RWPE2 (cell line): ENCODE data around the gene DNAJB5.
"Not testable (repeated sequence)": the region's sequence is repeated elsewhere in the genome, so short reads cannot be mapped to it uniquely, and the experiment has no call there.

Experiments used
- ATAC-seq: fragments of 200-7000 bp; cut with Tn5 transposase; 3 replicates; pipeline ENCODE4 v1.9.1; 2021; ENCODE audit warnings: low read depth
- DNase-seq: peaks from one replicate; pipeline ENCODE4 v3.0.0-alpha.2; 2020; ENCODE audit warnings: low spot score
- H3K27ac ChIP-seq: fragments of 450-650 bp; 2 replicates; pipeline ENCODE4 v1.5.1; 2017; ENCODE audit warnings: mild to moderate bottlenecking; ENCODE audit not compliant: poor library complexity, severe bottlenecking
- H3K27me3 ChIP-seq: fragments of 250-450 bp; sonication (Bioruptor Pico); 2 replicates; pipeline ENCODE4 v1.5.1; 2021; ENCODE audit warnings: mild to moderate bottlenecking, moderate library complexity; ENCODE audit not compliant: insufficient read depth, poor library complexity, severe bottlenecking
- H3K36me3 ChIP-seq: fragments of 250-450 bp; sonication (Bioruptor Pico); 2 replicates; pipeline ENCODE4 v1.5.1; 2020; ENCODE audit warnings: low read depth, mild to moderate bottlenecking, moderate library complexity
- H3K4me1 ChIP-seq: fragments of 250-450 bp; sonication (Bioruptor Pico); 2 replicates; pipeline ENCODE4 v1.5.1; 2021; ENCODE audit warnings: mild to moderate bottlenecking, moderate library complexity; ENCODE audit not compliant: insufficient read depth, poor library complexity, severe bottlenecking
- H3K4me3 ChIP-seq: fragments of 250-450 bp; sonication (Bioruptor Pico); 2 replicates; pipeline ENCODE4 v1.5.1; 2021; ENCODE audit warnings: mild to moderate bottlenecking, moderate library complexity; ENCODE audit not compliant: severe bottlenecking
- H3K9me3 ChIP-seq: fragments of 250-450 bp; sonication (Bioruptor Pico); 2 replicates; pipeline ENCODE4 v1.5.1; 2021; ENCODE audit warnings: mild to moderate bottlenecking, moderate library complexity; ENCODE audit not compliant: severe bottlenecking
- TF ChIP-seq, protein P1 (sequence below): fragments of 450-650 bp; IDR thresholded peaks from one replicate; pipeline ENCODE4 v1.5.1; 2017; ENCODE audit warnings: mild to moderate bottlenecking, moderate library complexity; ENCODE audit not compliant: poor library complexity, severe bottlenecking

Gene DNAJB5

GRCh38 chr9:34999576-34999975 lies 10.0 kb downstream of the DNAJB5 start:
- H3K27ac ChIP-seq, result peak overlapping the region; percentile 86
- peaks cover 13% of the 10 kb centered on the region for H3K36me3 ChIP-seq
- TF ChIP-seq, protein P1, sequence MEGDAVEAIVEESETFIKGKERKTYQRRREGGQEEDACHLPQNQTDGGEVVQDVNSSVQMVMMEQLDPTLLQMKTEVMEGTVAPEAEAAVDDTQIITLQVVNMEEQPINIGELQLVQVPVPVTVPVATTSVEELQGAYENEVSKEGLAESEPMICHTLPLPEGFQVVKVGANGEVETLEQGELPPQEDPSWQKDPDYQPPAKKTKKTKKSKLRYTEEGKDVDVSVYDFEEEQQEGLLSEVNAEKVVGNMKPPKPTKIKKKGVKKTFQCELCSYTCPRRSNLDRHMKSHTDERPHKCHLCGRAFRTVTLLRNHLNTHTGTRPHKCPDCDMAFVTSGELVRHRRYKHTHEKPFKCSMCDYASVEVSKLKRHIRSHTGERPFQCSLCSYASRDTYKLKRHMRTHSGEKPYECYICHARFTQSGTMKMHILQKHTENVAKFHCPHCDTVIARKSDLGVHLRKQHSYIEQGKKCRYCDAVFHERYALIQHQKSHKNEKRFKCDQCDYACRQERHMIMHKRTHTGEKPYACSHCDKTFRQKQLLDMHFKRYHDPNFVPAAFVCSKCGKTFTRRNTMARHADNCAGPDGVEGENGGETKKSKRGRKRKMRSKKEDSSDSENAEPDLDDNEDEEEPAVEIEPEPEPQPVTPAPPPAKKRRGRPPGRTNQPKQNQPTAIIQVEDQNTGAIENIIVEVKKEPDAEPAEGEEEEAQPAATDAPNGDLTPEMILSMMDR, result no peak
- no peak overlapping the region for H3K4me3 ChIP-seq
- peaks cover 34% of the 10 kb centered on the region for H3K4me1 ChIP-seq
- H3K27me3 ChIP-seq, result no peaks in the 10 kb centered on the region
- H3K9me3 ChIP-seq, result no peaks in the 10 kb centered on the region
- DNase-seq, result peak; percentile 6
- no peak for ATAC-seq

- Histone ChIP-seq H3K36me3 (peaks cover 12% of the 10 kb centered on the region), H3K9me3 (no peaks in the 10 kb centered on the region), H3K27me3 (no peaks in the 10 kb centered on the region), H3K4me1 (peaks cover 25% of the 10 kb centered on the region), H3K27ac (peak overlapping the region; percentile 86), H3K4me3 (no peak overlapping the region)
- no peak for DNase-seq
- peak; percentile 82 for ATAC-seq
- TF ChIP-seq, protein P1, result no peak
Observed at GRCh38 chr9:35000535-35001284, 11.2 kb downstream of the DNAJB5 start.

DNA sequence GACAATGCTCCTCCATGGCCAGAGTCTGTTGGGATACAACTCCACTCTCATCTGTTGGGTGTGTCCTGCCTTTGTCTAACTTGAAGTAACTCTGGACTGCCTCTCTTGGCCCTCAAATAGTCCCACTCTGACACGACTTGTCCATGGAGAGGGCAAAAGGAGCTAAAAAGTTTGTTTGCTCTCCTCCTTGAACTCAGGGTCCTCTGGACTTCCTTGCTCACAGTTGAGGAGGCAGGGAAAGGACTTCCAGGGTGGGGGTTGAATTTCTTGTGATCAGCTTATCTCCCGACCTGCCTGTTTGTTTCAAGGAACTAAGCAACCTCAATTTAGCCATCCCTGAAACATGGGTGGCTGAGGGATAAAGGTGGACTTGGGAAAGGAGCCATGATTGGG lies 11.7 kb downstream of the DNAJB5 start:
- H3K27me3 ChIP-seq, result no peaks in the 10 kb centered on the region
- peaks cover 6% of the 10 kb centered on the region for H3K36me3 ChIP-seq
- no peak for DNase-seq
- peak; percentile 16; the same call in 2 of the 3 replicates for ATAC-seq
- peaks cover 21% of the 10 kb centered on the region for H3K4me1 ChIP-seq
- H3K9me3 ChIP-seq, result no peaks in the 10 kb centered on the region
- no peak overlapping the region for H3K4me3 ChIP-seq
- TF ChIP-seq, protein P1, result no peak
- H3K27ac ChIP-seq, result peak overlapping the region; percentile 86

GRCh38 chr9:35001803-35002502 lies 12.4 kb downstream of the DNAJB5 start:
- H3K4me1 ChIP-seq, result peaks cover 21% of the 10 kb centered on the region
- H3K9me3 ChIP-seq, result no peaks in the 10 kb centered on the region
- ATAC-seq (peak; percentile 76), DNase-seq (no peak)
- TF ChIP-seq, protein P1, result no peak
- no peak overlapping the region for H3K4me3 ChIP-seq
- H3K36me3 ChIP-seq, result peaks cover 1% of the 10 kb centered on the region; the same call in 1 of the 2 replicates
- H3K27ac ChIP-seq, result peak overlapping the region; percentile 86
- no peaks in the 10 kb centered on the region for H3K27me3 ChIP-seq

DNA sequence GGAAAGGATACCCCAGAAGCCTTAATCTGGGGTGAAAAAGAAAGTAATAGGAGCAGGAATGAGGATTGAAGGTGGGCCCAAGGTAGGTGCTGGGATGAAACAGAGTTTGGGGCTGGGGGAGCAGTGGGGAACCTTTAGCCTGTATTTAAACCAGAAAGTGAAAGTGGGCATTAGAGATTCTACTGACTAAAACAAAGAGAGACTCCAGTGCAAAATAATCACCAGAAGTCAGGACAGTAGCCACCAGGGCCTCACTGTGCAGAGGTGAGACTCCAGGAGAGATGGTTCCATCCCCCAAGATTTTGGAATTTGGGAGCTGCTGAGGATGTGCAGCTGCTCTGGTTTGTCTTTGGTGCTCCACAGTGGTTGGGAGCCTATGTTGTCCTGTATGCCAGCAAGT lies 13.1 kb downstream of the DNAJB5 start:
- no peaks in the 10 kb centered on the region for H3K36me3 ChIP-seq
- DNase-seq, result no peak
- H3K27me3 ChIP-seq, result no peaks in the 10 kb centered on the region
- H3K27ac ChIP-seq, result peak overlapping the region; percentile 86
- H3K4me3 ChIP-seq, result no peak overlapping the region
- H3K4me1 ChIP-seq, result peaks cover 21% of the 10 kb centered on the region
- H3K9me3 ChIP-seq, result no peaks in the 10 kb centered on the region
- no peak for ATAC-seq
- TF ChIP-seq, protein P1, result no peak

GRCh38 chr9:35004299-35004698 lies 14.8 kb downstream of the DNAJB5 start:
- DNase-seq, result not testable (repeated sequence)

More at GRCh38 chr9:35004299-35004698, 14.8 kb downstream of the DNAJB5 start:
- not testable (repeated sequence) for H3K4me3 ChIP-seq, H3K27me3 ChIP-seq, H3K9me3 ChIP-seq, H3K36me3 ChIP-seq, ATAC-seq, H3K27ac ChIP-seq
- peaks cover 21% of the 10 kb centered on the region for H3K4me1 ChIP-seq
